NCI-H2107 treated with DMSO at 0.1 percent for 48 hours (cell line): ENCODE measurements around the gene CLEC18B.
"Not testable (repeated sequence)": the region's sequence is repeated elsewhere in the genome, so short reads cannot be mapped to it uniquely, and the experiment has no call there.

Source experiments
- DNase-seq: peaks from one replicate; lab custom pipeline; 2025; ENCODE audit not compliant: unreplicated experiment; lab: John Stamatoyannopoulos, UW

CLEC18B gene

DNA sequence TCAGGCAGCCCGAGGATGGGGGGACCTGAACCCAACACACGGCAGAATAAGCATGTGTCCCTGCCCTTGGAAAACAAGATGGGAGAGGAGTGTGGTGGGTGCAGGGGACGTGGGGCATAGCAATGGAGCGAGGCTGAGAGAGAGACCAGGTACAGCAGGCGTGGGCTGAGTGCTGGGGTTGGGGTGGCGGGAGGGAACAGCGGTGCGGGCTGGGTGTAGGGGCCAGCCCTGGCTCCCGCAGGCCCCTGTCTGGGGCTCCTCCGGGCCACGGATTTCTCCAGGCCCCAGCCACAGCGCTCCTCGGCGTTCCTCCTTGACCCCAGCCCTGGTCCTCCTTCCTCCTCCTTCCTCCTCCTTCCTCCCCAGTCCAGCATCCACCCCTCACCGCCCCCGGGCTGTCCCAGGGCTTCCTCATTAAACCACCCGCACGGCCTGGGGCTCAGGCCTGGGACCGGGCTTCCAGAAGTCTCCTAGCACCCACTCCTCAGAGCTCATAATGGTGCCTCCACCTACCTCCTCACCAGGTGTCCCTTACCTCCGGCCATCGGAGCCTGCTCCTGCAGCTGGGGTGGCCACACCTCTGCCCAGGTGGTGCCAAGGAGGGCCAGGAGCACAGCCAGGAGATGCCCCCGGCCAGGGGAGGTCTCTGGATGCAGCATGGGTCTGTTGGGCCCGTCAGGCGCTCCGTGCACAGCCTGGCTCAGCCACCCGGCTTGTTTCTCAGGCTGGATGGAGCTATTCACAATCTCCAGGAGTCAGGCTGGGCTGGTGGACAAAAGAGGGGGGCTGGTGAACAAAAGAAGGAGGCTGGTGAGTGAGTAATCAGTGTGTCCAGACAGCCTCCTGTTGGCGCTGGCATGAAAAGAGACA, at the start of gene CLEC18B:
TSS of gene CLEC18B (minus strand) at position 867 of the 870 bp plus-strand sequence. CDS start at position 659, 208 bp downstream.
- not testable (repeated sequence) for DNase-seq

DNA sequence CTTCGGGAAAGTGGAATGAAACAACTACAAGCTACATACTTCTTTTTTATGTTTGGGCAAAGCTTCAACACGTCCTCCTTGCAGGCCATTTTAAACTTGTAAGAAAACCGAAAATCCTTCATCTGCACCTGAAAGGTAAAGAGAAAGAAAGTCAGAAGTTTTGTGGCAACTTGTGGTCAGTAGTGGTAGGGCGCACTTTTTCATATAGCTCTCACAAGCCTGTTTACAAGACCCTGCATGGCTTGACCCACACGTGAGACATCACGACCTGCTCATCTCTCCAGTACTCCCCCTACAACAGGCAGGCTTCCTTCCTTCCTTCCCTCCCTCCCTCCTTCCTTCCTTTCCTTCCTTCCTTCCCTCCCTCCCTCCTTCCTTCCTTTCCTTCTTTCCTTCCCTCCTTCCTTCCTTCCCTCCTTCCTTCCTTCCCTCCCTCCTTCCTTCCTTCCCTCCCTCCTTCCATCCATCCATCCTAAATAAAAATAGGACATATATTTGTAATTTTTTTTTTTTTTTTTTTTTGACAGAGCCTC, 48.7 kb upstream of the CLEC18B start:
- no peak for DNase-seq

DNA sequence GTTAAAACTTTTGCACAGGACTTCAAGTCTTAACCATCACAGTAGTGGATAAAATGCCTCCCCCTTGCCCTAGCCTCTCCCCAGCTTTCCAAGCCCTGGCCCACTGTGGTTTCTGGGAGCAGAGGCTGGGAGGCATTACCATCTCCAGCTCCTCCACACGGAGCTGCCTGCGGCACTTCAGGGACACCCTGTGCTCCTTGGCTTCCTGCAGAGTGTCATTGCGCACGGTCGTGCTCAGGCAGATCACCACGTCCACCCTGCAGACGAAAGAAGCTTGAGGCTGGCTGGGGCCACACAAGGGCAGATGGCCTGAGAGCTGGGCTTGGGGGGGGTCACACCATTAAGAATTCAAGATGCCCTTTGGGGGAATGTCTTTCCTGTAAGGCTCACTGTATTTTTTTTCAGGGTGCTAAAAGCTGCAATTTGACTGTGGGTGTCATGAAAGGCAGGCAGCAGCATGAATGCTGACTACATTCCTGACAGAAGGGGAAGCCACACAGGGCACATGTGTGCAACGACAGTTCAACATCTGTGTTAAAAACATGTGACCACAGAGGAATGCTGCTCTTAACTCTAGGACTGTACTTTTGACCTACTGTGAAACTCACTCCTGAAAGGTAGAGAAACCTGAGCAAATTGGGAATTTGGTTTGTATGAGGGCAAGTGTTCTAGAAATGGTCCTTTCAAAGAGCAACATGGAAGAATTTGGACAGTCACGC, 47.7 kb upstream of the CLEC18B start:
- DNase-seq, result no peak

DNA sequence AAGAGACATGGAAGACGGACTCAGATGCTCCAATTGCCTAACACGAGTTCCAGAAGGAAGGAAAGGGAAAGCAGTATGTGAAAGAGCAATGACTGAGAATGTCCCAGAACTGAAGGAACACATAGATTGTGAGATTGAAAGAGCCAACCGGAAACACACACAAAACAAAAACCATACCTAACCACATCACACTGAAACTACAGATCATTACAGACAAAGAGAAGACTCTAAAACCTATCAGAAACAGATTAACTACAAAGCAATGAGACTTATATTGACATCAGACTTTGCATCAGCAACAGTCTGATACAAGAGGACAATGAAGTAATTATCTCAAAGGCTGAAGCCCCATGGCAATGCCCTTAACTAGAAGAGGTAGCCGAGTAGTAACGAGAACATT, 45.6 kb upstream of the CLEC18B start:
- DNase-seq, result no peak

DNA sequence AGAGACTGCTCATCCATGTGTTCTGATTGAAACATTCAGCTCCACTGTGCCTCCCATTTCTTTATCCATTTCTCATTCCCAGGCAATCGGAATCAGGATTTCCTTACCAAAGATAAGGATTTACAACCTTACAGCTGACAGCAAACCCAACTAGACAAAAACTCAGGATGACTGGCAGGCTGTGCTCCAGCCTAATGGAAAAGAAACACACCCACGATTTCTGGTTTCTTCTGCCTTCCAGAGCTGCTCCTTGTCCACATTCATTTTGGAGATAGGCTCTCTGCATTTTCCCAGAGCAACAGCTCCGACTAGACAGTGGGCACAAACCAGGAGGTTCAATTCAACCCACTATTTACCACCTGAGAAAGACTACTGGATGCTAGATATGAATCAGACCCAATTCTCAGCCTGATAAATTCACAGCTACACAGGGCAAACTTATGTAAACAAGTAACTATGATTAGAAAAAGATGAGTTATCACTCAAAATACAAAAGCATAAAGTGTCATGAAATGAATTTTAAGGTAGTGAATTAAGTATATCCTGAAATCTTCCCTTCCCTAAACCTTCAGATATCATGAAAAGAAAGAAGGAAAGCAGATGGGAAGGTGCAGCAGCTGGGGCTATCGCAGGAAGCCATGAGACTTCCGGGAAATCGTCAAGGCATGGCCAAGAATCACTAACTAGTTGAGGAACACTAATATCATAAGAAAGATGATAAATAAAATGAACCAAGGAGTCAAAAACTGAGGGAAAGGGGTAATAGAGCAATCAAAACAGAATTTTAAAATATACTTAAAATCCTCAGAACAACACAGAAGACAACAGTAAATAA, 44.8 kb upstream of the CLEC18B start:
- no peak for DNase-seq

DNA sequence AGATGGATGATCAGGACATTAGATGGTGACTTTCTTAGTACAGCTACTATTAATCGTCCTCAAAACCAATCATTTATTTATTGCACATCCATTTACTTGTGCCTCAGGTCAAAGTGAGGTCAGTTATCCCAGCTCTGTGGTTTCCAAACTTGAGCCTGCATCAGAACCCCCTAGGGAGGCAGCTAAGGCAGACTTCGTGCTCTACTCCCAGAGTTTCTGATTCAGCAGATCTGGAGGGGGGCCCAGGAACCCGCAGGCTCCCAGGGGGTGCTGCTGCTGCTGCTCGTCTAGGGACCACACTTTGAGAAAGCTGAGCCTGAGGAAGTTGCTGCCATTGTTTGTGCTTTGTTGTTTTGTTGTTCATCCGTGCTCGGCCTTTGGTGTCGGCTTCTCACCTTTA, 44.0 kb upstream of the CLEC18B start:
- DNase-seq, result no peak

DNA sequence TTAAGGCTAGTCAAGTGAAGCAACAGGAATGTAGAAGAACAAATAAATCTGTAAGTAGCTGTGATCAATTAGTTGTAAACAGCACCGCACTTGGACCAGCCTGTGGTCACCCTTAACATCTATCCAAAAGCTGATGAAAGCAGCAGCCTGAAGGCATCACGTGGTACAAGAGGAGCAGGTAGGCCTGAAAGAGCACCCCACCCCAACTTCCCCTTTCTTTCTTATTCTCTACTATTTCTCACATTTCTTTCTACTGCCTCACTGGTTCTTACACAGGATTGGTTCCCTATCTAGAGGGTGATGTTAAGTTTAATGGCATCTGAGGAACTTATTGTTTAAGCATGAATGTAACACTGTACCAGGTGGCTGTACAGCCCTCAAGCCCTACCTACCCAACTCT, 42.6 kb upstream of the CLEC18B start:
- no peak for DNase-seq

DNA sequence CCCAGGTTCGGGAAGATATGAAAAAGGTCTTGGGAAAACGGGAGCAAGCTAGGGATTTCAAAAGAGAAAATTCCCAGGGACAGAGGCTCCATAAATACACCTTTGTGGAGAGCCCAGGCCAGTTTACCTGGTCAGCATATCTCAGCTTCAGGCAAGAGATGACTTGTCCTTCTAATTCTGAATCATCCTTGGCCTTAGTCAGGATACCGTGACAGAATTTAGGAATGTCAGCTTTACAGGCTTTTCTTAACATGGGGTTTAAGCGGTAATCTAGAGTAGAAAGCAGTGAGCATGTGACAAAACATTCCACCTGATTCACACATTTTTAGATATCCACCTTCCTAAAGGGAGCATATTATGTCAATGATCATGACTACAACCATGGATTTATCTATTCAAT, 41.1 kb upstream of the CLEC18B start:
- DNase-seq, result no peak

DNA sequence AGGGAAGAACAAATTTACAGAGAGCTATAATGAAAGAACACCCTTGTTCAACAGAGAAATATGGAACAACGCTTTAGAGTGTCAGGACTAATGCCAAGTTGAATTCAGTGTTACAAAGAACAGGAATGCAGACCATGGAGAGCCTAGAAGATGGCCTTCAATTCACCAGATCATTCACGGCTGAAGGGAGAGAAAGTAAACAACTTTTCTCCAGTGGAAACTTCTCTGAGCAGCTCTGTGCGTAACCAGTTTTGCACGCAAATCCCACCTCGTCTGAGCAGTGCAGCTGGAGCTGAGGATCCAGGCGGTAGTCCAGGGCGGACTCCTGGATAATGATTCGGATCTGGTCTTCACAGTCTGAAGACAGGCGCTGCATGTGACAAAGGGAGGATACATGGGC, 40.5 kb upstream of the CLEC18B start:
- DNase-seq, result no peak

DNA sequence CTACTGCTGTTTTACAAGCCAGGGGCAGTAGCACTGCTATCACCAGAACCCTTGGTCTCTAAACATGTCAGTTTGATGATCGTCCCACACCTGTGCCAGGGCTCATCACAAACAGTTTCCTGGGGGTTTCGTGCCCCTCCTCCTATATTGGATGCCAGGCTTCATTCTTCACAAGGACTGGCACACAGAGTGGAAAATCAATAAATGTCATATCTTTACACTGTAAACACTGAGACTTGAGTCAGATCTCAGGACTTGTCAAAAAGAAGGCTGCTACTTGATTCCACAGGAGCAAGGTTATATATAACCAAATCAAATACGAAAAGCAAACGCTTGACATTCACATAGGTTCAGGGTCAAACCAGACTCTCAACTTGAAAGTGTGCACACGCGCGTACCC, 39.3 kb upstream of the CLEC18B start:
- DNase-seq, result no peak

DNA sequence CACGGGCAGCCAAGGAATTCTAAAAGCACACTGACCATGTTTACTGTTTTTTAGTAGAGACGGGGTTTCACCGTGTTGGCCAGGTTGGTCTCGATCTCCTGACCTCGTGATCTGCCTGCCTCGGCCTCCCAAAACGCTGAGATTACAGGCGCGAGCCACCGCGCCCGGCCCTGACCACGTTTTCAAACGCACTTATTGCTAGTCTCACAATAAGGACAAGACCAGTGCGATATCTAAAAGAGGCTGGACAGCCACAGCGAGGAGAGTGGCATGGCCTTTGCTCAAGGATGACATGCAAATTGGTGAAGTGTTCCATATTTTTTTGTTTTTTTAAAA, 35.0 kb upstream of the CLEC18B start:
- no peak for DNase-seq

DNA sequence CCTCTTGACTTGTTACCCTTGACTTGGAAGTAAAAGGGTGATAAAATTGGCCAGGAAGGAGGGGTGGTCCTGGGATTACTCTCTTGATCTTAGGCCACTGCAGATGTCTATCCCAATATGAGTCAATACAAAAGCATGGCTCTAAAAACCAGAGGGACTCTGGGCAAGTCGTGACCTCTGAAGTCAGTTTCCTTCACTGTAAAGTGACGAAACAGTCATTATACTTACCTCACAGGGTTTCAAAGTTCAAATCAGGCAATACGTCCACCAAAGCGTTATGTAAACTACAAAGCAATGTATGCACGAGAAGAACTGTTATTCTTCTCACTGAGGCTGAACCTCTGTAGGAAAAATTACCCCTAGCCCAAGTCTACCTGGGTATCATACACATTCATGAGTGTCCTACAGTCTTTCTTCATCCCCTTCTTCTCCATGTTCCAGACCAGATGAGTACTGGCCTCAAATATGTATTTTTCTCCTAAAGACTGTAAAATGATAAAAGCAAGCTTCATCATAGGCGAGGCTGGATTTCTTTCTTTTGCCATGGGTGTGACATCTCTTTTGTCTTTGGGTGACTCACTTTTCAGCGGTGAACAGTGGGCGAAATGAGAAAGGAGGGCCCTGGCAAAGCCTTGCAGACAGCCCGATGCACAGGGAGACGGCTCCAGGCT, 34.5 kb upstream of the CLEC18B start:
- no peak for DNase-seq

DNA sequence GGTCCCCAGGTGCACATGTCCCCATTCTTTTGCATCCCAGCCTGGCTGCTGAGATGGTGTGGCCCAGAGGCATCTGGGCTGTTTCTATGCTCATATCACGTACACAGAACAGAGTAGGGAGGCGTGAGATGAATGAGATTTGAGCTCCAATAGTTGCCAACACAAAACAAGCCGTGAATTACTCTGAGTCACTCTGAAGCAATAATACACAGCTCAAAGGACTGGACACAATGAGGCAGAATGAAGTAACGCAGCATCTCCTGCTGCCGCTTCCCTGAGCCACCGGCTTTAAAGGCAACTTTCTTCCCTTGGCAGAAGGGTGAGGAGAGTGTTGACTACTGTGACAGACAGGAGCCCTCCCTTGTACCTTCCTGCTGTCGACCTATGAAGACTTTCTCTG, 33.9 kb upstream of the CLEC18B start:
- no peak for DNase-seq

DNA sequence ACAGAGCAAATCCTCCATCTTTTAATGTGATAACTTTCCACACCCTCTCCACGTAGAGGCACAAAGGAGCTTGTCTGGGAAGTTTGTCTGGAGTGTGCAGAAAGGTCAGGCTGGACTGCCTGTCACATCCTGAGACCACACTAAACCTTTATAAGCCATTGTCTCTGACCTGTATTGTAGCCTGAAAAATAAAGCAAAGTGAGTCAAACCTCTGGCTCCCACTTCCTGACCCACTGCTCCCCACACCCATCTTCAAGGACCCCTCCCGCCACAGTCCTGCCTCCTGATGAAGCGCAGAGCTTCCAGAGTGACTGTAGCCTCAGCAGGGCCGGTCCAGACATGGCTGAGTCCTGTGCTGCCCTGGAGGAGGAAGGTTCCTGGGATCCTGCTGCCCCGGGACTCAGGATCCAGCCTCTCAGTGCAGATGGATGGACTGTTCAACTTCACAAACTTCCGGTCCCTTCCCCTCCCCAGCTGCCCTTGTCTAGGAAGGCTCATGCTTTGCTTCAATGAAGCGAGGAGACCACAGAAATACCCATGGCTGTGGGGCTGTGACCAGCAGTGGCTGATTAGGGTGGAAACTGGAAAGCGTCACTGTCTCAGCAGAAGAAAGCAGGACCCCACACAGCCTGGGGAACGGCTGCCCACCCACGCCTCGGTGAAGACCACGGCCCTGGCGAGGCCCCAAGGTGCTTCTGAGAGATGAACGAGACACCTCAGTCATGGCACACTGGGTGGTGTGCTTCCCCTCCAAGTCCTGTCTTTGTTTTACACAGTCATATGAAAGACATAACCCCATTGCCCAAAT, 30.9 kb upstream of the CLEC18B start:
- DNase-seq, result no peak

DNA sequence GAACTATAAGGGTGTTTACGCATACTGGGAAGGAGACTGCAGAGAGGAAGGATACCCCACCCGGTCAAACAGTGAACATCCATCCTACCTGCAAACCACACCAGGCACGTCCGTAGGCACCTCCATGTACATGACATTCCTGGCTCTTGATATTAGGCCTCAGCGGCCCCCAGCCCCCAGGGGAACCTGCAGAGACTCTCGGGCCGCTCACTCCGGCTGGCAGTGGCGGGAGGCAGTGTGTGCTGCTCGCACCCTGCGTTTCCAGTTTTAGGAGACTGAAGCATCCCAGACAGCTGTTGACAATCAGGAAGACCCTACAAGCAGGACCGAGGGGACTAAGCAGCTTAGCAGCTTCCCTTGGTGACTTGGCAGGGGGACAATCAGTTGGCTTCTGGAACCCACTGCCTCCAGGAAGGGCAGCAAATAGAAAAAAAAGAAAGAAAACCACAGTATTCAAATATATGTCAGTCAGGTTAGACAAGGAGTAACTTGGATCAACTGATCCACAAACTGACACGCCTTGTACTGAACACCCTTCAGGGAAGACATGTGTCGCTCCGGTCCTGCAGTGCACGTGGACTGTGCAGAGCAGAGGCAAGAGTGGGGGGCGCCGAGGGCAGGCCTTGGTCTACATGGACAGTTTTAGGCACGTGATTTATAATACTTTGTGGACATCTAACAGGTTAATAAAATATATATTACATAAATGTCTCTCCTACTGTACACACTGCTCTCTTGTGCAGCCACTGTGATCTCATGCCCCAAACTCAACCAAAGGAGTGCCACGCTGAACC, 29.9 kb upstream of the CLEC18B start:
- no peak for DNase-seq

DNA sequence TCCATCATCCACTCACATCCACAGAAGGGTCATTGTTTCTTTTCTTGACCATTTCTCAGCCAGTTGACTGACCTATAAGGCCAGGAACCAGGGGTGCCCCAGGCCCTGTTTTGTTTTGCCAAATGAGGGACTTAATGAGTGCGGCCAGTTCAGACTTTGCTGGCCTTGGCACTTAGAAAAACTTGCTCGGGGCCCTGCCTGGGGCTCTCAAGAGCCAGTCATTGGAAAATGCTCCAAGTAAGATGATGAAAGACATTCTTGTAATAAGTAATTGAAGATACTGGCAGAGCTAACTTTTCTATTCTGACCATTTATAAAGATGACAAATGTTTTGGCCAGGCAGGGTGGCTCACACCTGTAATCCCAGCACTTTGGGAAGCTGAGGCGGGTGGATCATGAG, 29.0 kb upstream of the CLEC18B start:
- DNase-seq, result no peak

DNA sequence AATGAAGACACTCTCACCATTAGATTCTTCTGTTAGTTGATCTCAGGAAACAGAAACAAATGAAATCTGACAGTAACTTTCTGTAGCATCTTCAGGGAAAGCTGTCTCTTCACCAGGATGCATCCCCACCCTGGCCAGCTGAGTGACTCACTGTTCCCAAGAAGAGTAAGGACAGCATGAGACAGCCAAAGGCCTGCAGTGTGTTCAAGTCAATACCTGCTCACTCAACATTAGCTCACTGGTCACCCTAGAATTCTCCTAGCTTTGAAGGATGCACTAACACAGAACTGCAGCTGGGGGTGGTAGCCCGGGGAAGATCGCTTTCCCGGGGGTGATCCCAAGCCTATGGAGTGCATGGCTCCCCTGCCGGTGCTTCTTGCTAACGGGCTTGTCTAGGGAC, 28.2 kb upstream of the CLEC18B start:
- DNase-seq, result no peak

DNA sequence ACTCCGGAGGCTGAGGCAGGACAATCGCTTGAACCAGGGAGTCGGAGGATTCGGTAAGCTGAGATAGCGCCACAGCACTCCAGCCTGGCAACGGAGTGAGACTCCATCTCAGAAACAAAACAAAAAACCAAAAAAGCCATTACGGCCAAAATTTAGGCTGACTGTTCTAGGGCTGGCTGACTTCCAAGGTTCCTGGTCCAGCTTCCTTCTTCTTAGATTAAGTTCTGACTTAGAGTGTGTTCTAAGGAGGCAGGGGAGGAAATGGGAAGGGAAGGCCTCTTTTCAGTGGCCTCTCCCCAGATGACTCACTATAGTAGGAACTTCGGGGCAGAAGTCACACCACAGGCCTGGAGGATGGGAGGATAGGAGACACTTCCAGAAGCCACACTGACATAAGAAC, 27.7 kb upstream of the CLEC18B start:
- DNase-seq, result no peak

DNA sequence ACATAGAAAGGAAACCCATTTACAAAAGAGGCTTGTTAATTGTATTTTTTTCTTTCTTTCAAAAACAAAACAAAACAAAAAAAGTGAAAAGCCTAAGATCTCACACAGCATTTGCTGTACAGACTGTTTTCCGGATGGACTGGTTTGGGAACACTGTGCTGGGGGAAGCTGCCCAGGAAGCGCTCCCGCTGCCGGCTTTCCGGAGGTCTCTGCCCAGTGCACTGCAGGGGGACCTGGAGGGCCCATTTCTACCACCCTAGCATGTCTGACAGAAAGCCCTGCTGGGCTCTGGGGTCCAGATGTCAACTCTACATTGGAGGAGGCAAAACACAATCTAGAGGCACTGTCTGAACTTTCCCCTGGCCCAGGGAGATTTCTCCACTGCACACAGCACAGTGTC, 26.3 kb upstream of the CLEC18B start:
- DNase-seq, result no peak
